Measurements from ENCODE around the gene MYL3.
"Not testable (repeated sequence)": the region's sequence is repeated elsewhere in the genome, so short reads cannot be mapped to it uniquely, and the experiment has no call there.

The MYL3 gene

DNA sequence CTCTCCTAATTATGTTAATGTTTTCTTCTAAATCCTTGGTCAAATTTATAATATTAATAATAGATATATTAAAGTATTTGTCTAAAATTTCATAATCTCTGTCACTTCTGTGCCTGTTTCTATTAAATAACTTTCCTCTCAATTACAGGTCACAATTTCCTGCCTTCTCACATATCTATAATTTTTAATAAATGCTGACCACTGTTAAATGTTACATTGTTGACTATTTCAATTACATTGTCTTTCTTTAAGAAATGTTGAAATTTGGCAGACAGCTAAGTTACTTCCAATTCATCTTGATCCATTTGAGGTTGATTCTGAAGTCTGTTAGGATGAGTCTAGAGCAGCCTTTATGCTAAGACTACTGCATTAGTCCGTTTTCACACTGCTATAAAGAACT, 41.7 kb downstream of the MYL3 start:
- DNase-seq = no peak

DNA sequence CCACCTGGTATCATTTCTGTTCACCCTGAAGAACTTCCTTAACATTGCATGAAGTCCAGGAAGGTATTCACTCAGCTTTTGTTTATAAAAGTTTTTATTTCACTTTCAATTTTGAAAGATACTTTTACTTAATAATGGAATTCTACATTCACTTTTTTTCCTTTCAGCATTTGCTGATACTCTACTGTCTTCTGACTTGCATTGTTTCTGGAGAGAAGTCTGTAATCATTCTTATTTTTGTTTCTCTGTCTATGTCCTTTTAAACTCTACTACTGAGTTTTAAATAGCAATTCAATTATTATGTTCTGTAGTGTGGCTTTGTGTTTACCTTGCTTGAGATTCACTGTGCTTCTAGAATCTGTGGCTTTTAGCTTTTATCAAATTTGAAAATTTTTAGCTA, 42.4 kb downstream of the MYL3 start:
- no peak for DNase-seq

- peak; percentile 58 for DNase-seq
These were observed 50.9 kb downstream of the MYL3 start for GRCh38 chr3:46812237-46812791.

- no peak for DNase-seq
These were observed 51.5 kb downstream of the MYL3 start for GRCh38 chr3:46811615-46812236.

DNA sequence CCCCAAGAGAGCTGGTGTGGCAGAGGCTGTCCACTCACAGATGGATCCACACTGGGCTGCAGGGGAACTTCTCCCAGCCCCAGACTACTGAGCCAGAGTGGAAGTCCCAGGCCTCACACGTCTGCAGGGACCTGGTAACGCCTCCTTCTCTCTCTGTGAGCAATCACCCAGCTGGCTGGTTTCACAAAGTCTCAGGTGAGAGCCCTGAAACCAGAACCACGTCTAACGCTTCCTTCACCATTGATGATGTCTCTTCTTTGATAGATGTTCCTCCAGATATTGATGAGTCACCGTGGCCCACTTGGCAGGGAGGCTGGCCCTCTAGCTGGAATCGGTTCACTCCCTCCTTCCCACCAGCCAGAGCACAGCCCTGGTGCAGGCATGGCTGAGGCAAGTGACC, 54.5 kb downstream of the MYL3 start:
- DNase-seq = not testable (repeated sequence)
